ENCODE results near the gene MAD2L1BP. TPM values are rescaled to one million over a fixed set of nuclear protein-coding genes. Genes with fewer than 3 reads are reported as not detected.
A peak's percentile ranks its signal among the peaks of the same experiment; 100 is the strongest.

MAD2L1BP gene
- total and polyA plus RNA-seq, 2 of the 13 experiments (the other 11 are each of a cell fraction or from before 2014, with no cell fraction given) = 54.2 to 55.5 TPM

DNA sequence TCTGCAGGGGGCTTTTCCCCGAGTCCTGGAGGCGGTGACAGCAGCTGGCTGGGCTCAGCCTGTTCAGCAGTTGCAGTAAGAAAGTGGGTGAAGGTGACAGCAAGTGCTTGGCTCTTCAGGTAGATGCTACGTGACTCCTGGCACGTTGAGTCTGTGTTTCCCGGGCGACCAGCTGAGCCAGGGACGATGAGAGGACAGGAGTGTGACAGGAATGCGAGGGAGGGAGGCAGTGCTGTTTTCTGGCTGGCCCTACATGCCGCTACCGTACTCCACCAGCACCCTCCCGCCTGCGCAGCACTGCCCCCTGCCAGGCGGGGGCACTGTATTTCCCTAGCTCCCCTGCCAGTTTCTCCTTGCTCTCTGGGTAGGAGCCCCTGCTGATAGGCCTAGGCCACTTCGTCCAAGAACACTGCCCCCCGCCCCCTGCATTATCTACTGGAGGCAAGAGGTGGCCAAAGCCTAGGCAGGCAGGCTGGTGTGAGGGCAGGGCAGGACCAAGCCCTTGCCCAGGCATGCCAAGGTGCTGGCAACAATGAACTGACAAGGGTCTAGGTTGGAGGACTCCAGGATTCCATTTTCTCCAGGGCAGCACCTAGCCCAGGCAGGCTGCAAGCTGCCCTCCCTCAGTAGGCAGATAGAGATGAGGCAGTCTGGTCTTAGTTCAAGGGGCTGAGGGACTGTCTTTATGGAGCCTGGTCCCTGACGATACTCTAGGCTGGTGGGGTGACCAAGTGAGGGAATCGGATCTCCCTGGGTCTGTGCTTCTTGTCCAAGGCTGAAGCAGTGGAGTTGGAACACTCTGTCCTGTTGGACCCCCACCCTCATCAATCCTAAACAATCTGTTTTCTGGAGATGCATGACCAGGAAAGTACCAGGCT lies 32.8 kb downstream of the MAD2L1BP start (continued):
- TF ChIP-seq KDM5B (CRISPR knock-in tag; IDR thresholded peaks at IDR 0.05; ENCODE audit: borderline replicate concordance) (peak; percentile 77; the same call in 1 of the 2 replicates), BCL6 (CRISPR knock-in tag; IDR thresholded peaks at IDR 0.05) (no peak), ZNF329 (CRISPR knock-in tag; IDR thresholded peaks at IDR 0.05; ENCODE audit: low read depth) (0 out of 2 replicates have a peak, but pooled peaks have one; percentile 40), ZBTB38 (CRISPR knock-in tag; IDR thresholded peaks at IDR 0.05) (peak; percentile 88), PITX1 (CRISPR knock-in tag; IDR thresholded peaks at IDR 0.05) (peak; percentile 81; the same call in 1 of the 2 replicates), PHF8 (CRISPR knock-in tag; IDR thresholded peaks at IDR 0.05) (no peak), ZNF7 (CRISPR knock-in tag; IDR thresholded peaks at IDR 0.05) (0 out of 2 replicates have a peak, but pooled peaks have one; percentile 17), MXD4 (CRISPR knock-in tag; IDR thresholded peaks at IDR 0.05) (peak; percentile 51), RBM22 (optimal IDR thresholded peaks at IDR 0.05; ENCODE audit: low read length) (peak; percentile 91), SMARCE1 (IDR thresholded peaks at IDR 0.05; ENCODE audit: borderline replicate concordance) (no peak), FOXO4 (CRISPR knock-in tag; conservative IDR thresholded peaks at IDR 0.05) (0 out of 2 replicates have a peak, but pooled peaks have one; percentile 74), SNAPC4 (CRISPR knock-in tag; IDR thresholded peaks at IDR 0.05) (0 out of 2 replicates have a peak, but pooled peaks have one; percentile 44), ZNF543 (CRISPR knock-in tag; IDR thresholded peaks at IDR 0.05) (peak; percentile 94), TCF12 (IDR thresholded peaks at IDR 0.05) (no peak), TCF12 (CRISPR knock-in tag; IDR thresholded peaks at IDR 0.05) (no peak; the same call in 1 of the 2 replicates), JUN (CRISPR knock-in tag; IDR thresholded peaks at IDR 0.05) (peak; percentile 28; the same call in 1 of the 2 replicates), SPEN (CRISPR knock-in tag; IDR thresholded peaks at IDR 0.05; ENCODE audit: low read depth) (peak; percentile 86), ZFP37 (CRISPR knock-in tag; IDR thresholded peaks at IDR 0.05; ENCODE audit: borderline replicate concordance) (peak; percentile 26; the same call in 1 of the 2 replicates), CCDC6 (CRISPR knock-in tag; IDR thresholded peaks at IDR 0.05) (no peak), ZNF782 (CRISPR knock-in tag; IDR thresholded peaks at IDR 0.05; ENCODE audit: borderline replicate concordance) (peak; percentile 84; the same call in 1 of the 2 replicates), JUND (CRISPR knock-in tag; IDR thresholded peaks at IDR 0.05) (0 out of 2 replicates have a peak, but pooled peaks have one; percentile 39)
- TF ChIP-seq, protein P1, sequence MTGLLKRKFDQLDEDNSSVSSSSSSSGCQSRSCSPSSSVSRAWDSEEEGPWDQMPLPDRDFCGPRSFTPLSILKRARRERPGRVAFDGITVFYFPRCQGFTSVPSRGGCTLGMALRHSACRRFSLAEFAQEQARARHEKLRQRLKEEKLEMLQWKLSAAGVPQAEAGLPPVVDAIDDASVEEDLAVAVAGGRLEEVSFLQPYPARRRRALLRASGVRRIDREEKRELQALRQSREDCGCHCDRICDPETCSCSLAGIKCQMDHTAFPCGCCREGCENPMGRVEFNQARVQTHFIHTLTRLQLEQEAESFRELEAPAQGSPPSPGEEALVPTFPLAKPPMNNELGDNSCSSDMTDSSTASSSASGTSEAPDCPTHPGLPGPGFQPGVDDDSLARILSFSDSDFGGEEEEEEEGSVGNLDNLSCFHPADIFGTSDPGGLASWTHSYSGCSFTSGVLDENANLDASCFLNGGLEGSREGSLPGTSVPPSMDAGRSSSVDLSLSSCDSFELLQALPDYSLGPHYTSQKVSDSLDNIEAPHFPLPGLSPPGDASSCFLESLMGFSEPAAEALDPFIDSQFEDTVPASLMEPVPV (CRISPR knock-in tag; IDR thresholded peaks at IDR 0.05) = peak; percentile 95
